IPS-18c (cell line): ENCODE measurements around the gene SYP.
A peak's percentile ranks its signal among the peaks of the same experiment; 100 is the strongest.
"Not testable (repeated sequence)": the region's sequence is repeated elsewhere in the genome, so short reads cannot be mapped to it uniquely, and the experiment has no call there.

Source experiments
- H3K4me3 ChIP-seq: 2 replicates; pipeline ENCODE4 v1.7.0; 2013; ENCODE audit warnings: low read depth, mild to moderate bottlenecking, low read length, moderate library complexity; ENCODE audit not compliant: insufficient read depth
- H3K9me3 ChIP-seq: one replicate; pipeline ENCODE4 v1.6.1; 2013; ENCODE audit warnings: mild to moderate bottlenecking, low read length, moderate library complexity; ENCODE audit not compliant: control insufficient read depth, insufficient read depth

SYP gene

GRCh38 chrX:49183701-49184281 is 16.2 kb downstream of the SYP start:
- peak overlapping the region; percentile 15; the same call in 1 of the 2 replicates for H3K4me3 ChIP-seq
- peaks cover 19% of the 10 kb centered on the region for H3K9me3 ChIP-seq

- peaks cover 12% of the 10 kb centered on the region for H3K9me3 ChIP-seq
Measured at GRCh38 chrX:49179358-49179757, 20.6 kb downstream of the SYP start.

GRCh38 chrX:49178537-49178936 is 21.5 kb downstream of the SYP start:
- peaks cover 12% of the 10 kb centered on the region for H3K9me3 ChIP-seq

More at GRCh38 chrX:49179358-49179757, 20.6 kb downstream of the SYP start:
- H3K4me3 ChIP-seq: no peak overlapping the region

GRCh38 chrX:49177873-49178480 is 22.0 kb downstream of the SYP start:
- H3K9me3 ChIP-seq: peaks cover 8% of the 10 kb centered on the region
- no peak overlapping the region for H3K4me3 ChIP-seq

More at GRCh38 chrX:49178537-49178936, 21.5 kb downstream of the SYP start:
- H3K4me3 ChIP-seq: no peak overlapping the region

- no peak overlapping the region for H3K4me3 ChIP-seq
- H3K9me3 ChIP-seq: peaks cover 8% of the 10 kb centered on the region
Measured at GRCh38 chrX:49177338-49177833, 22.6 kb downstream of the SYP start.

- H3K9me3 ChIP-seq: peaks cover 8% of the 10 kb centered on the region
- no peak overlapping the region; the same call in 1 of the 2 replicates for H3K4me3 ChIP-seq
Measured at GRCh38 chrX:49176421-49177326, 23.3 kb downstream of the SYP start.

- Histone ChIP-seq H3K9me3 (peaks cover 8% of the 10 kb centered on the region), H3K4me3 (no peak overlapping the region)
Measured at GRCh38 chrX:49175435-49176274, 24.3 kb downstream of the SYP start.

GRCh38 chrX:49174723-49175122 is 25.3 kb downstream of the SYP start:
- Histone ChIP-seq H3K9me3 (peaks cover 8% of the 10 kb centered on the region), H3K4me3 (no peak overlapping the region)

GRCh38 chrX:49173544-49173943 is 26.4 kb downstream of the SYP start:
- not testable (repeated sequence) for H3K4me3 ChIP-seq, H3K9me3 ChIP-seq

- peaks cover 8% of the 10 kb centered on the region for H3K9me3 ChIP-seq
Measured at GRCh38 chrX:49172280-49172780, 27.7 kb downstream of the SYP start.

DNA sequence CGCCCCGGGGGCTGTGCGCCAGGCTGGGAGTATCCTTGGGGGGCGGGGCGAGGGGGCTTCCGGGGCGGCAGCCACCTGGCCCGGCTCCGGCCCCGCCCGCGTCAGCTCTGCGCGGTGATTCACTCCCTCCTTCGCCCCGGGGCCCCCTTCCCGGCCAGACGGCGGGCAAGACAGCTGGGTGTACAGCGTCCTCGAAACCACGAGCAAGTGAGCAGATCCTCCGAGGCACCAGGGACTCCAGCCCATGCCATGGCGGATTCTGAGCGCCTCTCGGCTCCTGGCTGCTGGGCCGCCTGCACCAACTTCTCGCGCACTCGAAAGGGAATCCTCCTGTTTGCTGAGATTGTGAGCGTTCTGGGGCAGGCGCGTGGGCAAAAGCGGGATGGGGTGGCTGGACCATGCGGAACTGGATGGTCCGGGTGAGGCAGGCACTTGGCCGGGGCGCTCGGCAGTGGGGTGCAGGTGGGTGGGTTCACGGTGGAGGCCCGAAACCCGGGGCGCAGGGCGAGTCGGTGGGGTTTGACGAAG is 28.2 kb downstream of the SYP start, which contains the start of gene PLP2:
TSS of gene PLP2 (plus strand) at position 147 of the 528 bp plus-strand sequence. CDS start at position 250, 103 bp downstream.
- Histone ChIP-seq H3K4me3 (peak within 1 kb of the TSS; percentile 44), H3K9me3 (peaks cover 8% of the 10 kb centered on the region)

More at GRCh38 chrX:49172280-49172780, 27.7 kb downstream of the SYP start:
- H3K4me3 ChIP-seq: peak overlapping the region; percentile 44

- Histone ChIP-seq H3K4me3 (no peak overlapping the region), H3K9me3 (peaks cover 5% of the 10 kb centered on the region)
Measured at GRCh38 chrX:49167740-49168108, 32.3 kb downstream of the SYP start.

DNA sequence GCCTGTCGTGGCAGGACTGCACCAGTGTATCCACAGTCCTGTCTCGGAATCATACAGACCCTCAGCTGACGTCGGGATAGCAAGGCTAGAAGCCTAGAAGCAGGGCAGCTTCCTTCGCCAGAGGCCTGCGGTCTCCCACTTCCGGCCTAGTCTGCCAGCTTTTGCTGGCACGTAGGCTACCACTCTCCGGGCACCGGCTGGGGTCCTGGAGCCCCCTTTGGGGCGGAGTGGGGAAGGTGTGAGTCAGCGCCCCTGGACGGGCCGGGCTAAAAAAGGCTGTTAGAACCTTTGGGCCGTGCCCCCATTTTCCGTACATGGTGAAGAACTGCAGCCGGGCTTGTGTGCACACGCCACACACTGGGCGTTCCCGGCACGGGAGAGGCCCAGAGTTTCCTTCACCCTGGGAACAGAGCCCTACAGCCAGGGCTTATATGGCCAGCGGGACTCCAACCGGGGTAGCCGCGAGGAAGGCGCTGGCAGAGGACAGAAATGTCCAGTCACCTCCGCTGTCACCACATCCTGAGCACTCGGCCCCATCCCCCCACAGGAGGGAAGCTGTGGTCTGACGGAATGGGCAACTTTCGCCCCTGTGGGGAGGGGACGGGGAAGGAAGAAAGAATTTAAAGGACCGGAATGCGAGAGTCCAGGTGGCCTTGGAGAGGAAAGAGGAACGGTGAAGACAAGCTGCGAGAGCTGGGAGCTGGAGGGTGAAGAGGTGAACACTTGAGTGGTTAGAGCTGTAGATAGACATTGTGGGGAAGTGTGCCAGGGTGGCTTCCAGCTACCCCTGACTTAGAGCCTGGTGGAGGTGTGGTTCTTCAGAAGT is 32.9 kb downstream of the SYP start:
- Histone ChIP-seq H3K4me3 (peak overlapping the region; percentile 41; the same call in 1 of the 2 replicates), H3K9me3 (peaks cover 4% of the 10 kb centered on the region)

DNA sequence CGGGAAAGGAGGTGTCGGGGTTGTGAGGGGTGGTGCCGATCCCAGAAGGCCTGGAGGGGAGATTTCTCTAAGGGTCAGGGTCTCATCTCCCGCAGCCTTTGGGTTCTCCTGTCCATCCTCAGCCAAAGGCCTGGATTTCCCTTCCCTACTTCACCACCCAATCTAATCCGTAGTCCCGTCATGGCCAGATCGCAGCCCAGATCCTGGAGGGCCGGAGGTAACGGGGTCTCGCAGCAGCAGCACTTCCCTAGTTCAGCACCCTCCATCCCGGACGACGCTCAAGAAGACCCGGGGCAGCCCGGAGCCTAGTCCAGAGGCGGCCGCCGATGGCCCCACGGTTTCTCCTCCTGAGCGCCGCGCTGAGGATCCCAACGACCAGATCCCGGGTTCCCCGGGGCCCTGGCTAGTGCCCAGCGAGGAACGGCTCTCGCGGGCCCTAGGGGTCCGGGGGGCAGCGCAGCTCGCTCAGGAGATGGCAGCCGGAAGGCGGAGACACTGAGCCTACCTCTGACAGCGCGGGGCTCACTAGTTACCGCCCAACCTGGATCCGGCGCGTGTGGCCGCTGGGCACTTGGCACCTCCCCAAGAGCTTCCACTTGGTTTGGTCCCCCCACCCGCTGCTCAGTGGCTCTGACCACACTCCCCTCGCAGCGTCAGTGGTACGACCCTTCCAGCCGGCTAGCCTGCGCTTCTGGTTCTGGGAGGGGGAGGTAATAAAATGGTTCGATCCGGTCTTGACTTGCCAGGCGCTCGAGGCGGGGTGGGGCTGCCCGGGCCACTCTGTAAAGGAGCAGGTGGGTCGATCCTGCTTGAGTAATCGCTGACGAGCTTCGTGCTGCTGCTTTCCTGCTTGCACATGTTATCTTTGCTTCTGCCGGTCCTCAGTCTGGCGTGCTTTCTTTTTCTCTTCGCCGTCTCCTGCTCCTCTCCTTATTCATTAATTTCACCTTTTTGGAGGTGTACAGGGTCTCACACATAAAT is 33.8 kb downstream of the SYP start:
- H3K4me3 ChIP-seq: peak overlapping the region; percentile 41; the same call in 1 of the 2 replicates
- H3K9me3 ChIP-seq: peaks cover 4% of the 10 kb centered on the region
